A549 (cell line): ENCODE data around the gene ABHD12. TPM values are rescaled to one million over a fixed set of nuclear protein-coding genes. Genes with fewer than 3 reads are reported as not detected.

Source experiments
- ATAC-seq, 2 experiments: fragments of 200-7000 bp in 1 of 2; fragments of >200 bp in 1 of 2; cut with Nextera tagmentation in 1 of 2; cut with Tn5 transposase in 1 of 2; 3 replicates each; pipeline versions ENCODE4 v1.8.0 to v1.9.1; 2018 to 2020; ENCODE audit warnings: mild to moderate bottlenecking in 1 of 2, moderate library complexity in 1 of 2
- CTCF ChIA-PET: fragments of 300-600 bp; sonication (Branson Sonifier 250); formaldehyde crosslinking; extraction: SDS; loops from one replicate; lab custom pipeline; 2021; ENCODE audit warnings: antibody characterized with exemption, inconsistent platforms; lab: Yijun Ruan, JAX
- POLR2A ChIA-PET: fragments of 350-600 bp; formaldehyde crosslinking; extraction: SDS; loops from one replicate; lab custom pipeline; 2021; ENCODE audit warnings: antibody characterized with exemption, inconsistent platforms; lab: Yijun Ruan, JAX
- DNase-seq, 2 experiments: peaks; one replicate each; pipeline versions ENCODE4 v3.0.0 to v3.0.0-alpha.2; 2011 to 2016; ENCODE audit warnings: low read depth in 1 of 2, low spot score in 1 of 2
- FAIRE-seq: peaks from 2 replicates; lab custom pipeline; 2011; peaks lifted over from hg19 to GRCh38; lab: Jason Lieb, UNC
- H3K27ac ChIP-seq, 2 experiments: fragments of >200 bp; sonication (Bioruptor Twin); formaldehyde crosslinking; 3 replicates each; pipeline ENCODE4 v1.5.1; 2016 to 2017
- H3K4me1 ChIP-seq: fragments of >200 bp; sonication (Bioruptor Twin); formaldehyde crosslinking; 3 replicates; pipeline ENCODE4 v1.6.1; 2016
- H3K4me2 ChIP-seq: fragments of >200 bp; sonication (Bioruptor Twin); formaldehyde crosslinking; 3 replicates; pipeline ENCODE4 v1.6.1; 2016
- H3K4me3 ChIP-seq: fragments of >200 bp; sonication (Bioruptor Twin); formaldehyde crosslinking; 3 replicates; pipeline ENCODE4 v1.5.1; 2016
- H3K9me3 ChIP-seq: fragments of >200 bp; sonication (Bioruptor Twin); formaldehyde crosslinking; 3 replicates; pipeline ENCODE4 v1.6.1; 2016
- BHLHE40 ChIP-seq: IDR thresholded peaks from 2 replicates; pipeline ENCODE4 v1.6.1; 2012; ENCODE audit warnings: low read depth, low read length, inconsistent platforms
- CEBPB ChIP-seq, 2 experiments: fragments of >200 bp in 1 of 2; sonication (Bioruptor Twin) in 1 of 2; formaldehyde crosslinking in 1 of 2; IDR thresholded peaks; 2 replicates each; pipeline ENCODE4 v1.6.1; 2012 to 2016
- CHD2 ChIP-seq: fragments of 150-350 bp; IDR thresholded peaks from 2 replicates; pipeline ENCODE4 v1.6.1; 2014; ENCODE audit warnings: low read length; ENCODE audit not compliant: partially characterized antibody
- EHF ChIP-seq: fragments of 250-450 bp; sonication (Bioruptor Pico); IDR thresholded peaks from 2 replicates; pipeline ENCODE4 v1.5.0; 2020; ENCODE audit warnings: mild to moderate bottlenecking
- EHMT2 ChIP-seq: fragments of 200-600 bp; sonication (generic); IDR thresholded peaks from 2 replicates; pipeline ENCODE4 v1.6.1; 2016; ENCODE audit warnings: antibody characterized with exemption, low read depth, mild to moderate bottlenecking, moderate library complexity
- ELK1 ChIP-seq: fragments of 150-350 bp; IDR thresholded peaks from 2 replicates; pipeline ENCODE4 v1.6.1; 2014; ENCODE audit warnings: low read depth, mild to moderate bottlenecking, low read length
- FOSL2 ChIP-seq, 2 experiments: fragments of 450-650 bp in 1 of 2; fragments of >200 bp in 1 of 2; sonication (Bioruptor Twin) in 1 of 2; formaldehyde crosslinking; IDR thresholded peaks; 2 replicates each; pipeline versions ENCODE4 v1.5.0 to v1.6.1; 2016 to 2020; ENCODE audit warnings: mild to moderate bottlenecking in 1 of 2, moderate library complexity in 1 of 2
- HMGXB4 ChIP-seq: fragments of 250-450 bp; sonication (Bioruptor Pico); IDR thresholded peaks from 2 replicates; pipeline ENCODE4 v1.5.0; 2021; ENCODE audit warnings: mild to moderate bottlenecking, moderate library complexity, borderline replicate concordance
- HOXB5 ChIP-seq: fragments of 250-450 bp; sonication (Bioruptor Pico); IDR thresholded peaks from 2 replicates; pipeline ENCODE4 v1.5.0; 2020; ENCODE audit warnings: mild to moderate bottlenecking, moderate library complexity
- KDM1A ChIP-seq: fragments of 200-600 bp; sonication (generic); IDR thresholded peaks from 2 replicates; pipeline ENCODE4 v1.6.1; 2016; ENCODE audit warnings: low read depth, mild to moderate bottlenecking
- MAZ ChIP-seq: fragments of 150-350 bp; IDR thresholded peaks from 2 replicates; pipeline ENCODE4 v1.6.1; 2014; ENCODE audit warnings: antibody characterized with exemption, low read depth, low read length, borderline replicate concordance
- NPAS2 ChIP-seq: fragments of 250-450 bp; sonication (Bioruptor Pico); IDR thresholded peaks from 2 replicates; pipeline ENCODE4 v1.8.0; 2022; ENCODE audit warnings: mild to moderate bottlenecking, moderate library complexity, borderline replicate concordance
- PHF8 ChIP-seq: fragments of 200-600 bp; sonication (generic); IDR thresholded peaks from 2 replicates; pipeline ENCODE4 v1.6.1; 2016; ENCODE audit warnings: low read depth, mild to moderate bottlenecking, antibody characterized with exemption, moderate library complexity, borderline replicate concordance
- POLR2A ChIP-seq: IDR thresholded peaks from 2 replicates; pipeline ENCODE4 v1.6.1; 2012; ENCODE audit warnings: mild to moderate bottlenecking, low read length
- RAD21 ChIP-seq, 2 experiments: fragments of >200 bp in 1 of 2; sonication (Bioruptor Twin) in 1 of 2; formaldehyde crosslinking in 1 of 2; IDR thresholded peaks in 1 of 2; conservative IDR thresholded peaks in 1 of 2; 2 replicates in 1 of 2; 3 replicates in 1 of 2; pipeline ENCODE4 v1.6.1; 2012 to 2018; ENCODE audit warnings: inconsistent platforms in 1 of 2
- RARB ChIP-seq: fragments of 250-450 bp; sonication (Bioruptor Pico); IDR thresholded peaks from 2 replicates; pipeline ENCODE4 v1.8.0; 2021; ENCODE audit warnings: mild to moderate bottlenecking, moderate library complexity
- RFX5 ChIP-seq: fragments of 450-650 bp; IDR thresholded peaks from 2 replicates; pipeline ENCODE4 v1.7.1; 2014; ENCODE audit warnings: antibody characterized with exemption, mild to moderate bottlenecking, moderate library complexity
- TP53 ChIP-seq: fragments of 250-450 bp; sonication (Bioruptor Pico); IDR thresholded peaks from 2 replicates; pipeline ENCODE4 v1.5.0; 2021; ENCODE audit warnings: mild to moderate bottlenecking, moderate library complexity
- ZFP36 ChIP-seq: fragments of 450-650 bp; IDR thresholded peaks from 2 replicates; pipeline ENCODE4 v1.6.1; 2014; ENCODE audit warnings: borderline replicate concordance; ENCODE audit not compliant: partially characterized antibody
- WGBS: methylation state at CpG from one replicate; pipeline ENCODE4 v1.1.6; 2017; ENCODE audit errors: missing lambda C conversion rate; 5-methylcytosine and 5-hydroxymethylcytosine counted together
- polyA plus RNA-seq, 4 experiments: library from polyadenylated mRNA; depleted of rRNA in 3 of 4; stranded (reverse); fragments of >200 nt; fragmentation: RNase III in 1 of 4; extraction: RNeasy Plus Mini Kit Qiagen cat#74134 plus additional on column Dnase treatment in 1 of 4; gene quantifications; 2 replicates in 3 of 4; 3 replicates in 1 of 4; pipeline ENCODE4 v1.2.3, GENCODE V29; 2011 to 2017
- TF ChIP-seq, protein P1 (sequence below): fragments of 250-450 bp; sonication (Bioruptor Pico); IDR thresholded peaks from 2 replicates; pipeline ENCODE4 v1.5.0; 2020; ENCODE audit warnings: low read depth, mild to moderate bottlenecking, moderate library complexity
- TF ChIP-seq, protein P2 (sequence below): IDR thresholded peaks from 2 replicates; pipeline ENCODE4 v1.6.1; 2012
- TF ChIP-seq, protein P3 (sequence below): fragments of 200-600 bp; sonication (generic); IDR thresholded peaks from 2 replicates; pipeline ENCODE4 v1.6.1; 2016; ENCODE audit warnings: antibody characterized with exemption, mild to moderate bottlenecking, moderate library complexity

The ABHD12 gene
- polyA plus RNA-seq, 2 of the 4 experiments (the other 2 are of a cell fraction) = 54.3 to 101 TPM

DNA sequence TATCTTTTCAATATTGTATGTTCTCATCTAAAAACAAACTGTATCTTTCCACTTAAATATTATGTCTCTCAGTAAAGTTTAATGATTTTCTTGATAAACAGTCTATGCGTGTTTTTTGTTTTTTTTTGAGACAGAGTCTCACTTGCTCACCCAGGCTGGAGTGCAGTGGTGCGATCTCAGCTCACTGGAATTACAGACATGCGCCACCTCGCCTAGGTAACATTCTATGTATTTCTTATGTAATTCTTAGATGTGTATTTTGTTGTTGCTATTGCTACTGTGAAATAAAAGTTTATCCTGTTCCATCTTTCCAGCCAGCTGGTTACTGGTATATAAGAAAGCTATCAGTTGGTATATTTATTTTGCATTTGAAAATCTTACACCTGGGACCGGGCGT, 29.4 kb downstream of the ABHD12 start:
- WGBS = 74% methylated on average over 6 of the region's 6 CpGs
- ChIA-PET POLR2A (interaction anchor here (0.6 kb wide), 1 partner anchor 39 kb away, joined by 3 read pairs; no protein-coding TSS in a partner anchor), CTCF (interaction anchor here (1.0 to 2.0 kb wide), 4 partner anchors 38 to 366 kb away, joined by 4 to 5 read pairs (median 4); no protein-coding TSS in a partner anchor)
- TF ChIP-seq FOSL2 (IDR thresholded peaks at IDR 0.05) (0 out of 2 replicates have a peak, but pooled peaks have one; percentile 8), FOSL2 (CRISPR knock-in tag; IDR thresholded peaks at IDR 0.05) (no peak), EHMT2 (no peak)
- peaks cover 15% of the 10 kb centered on the region for H3K4me1 ChIP-seq
- no peak for FAIRE-seq
- H3K9me3 ChIP-seq = 0 out of 3 replicates have a peak, but pooled peaks cover 3% of the 10 kb centered on the region
- peak overlapping the region; percentile 4; the same call in 1 of the 3 replicates for H3K4me2 ChIP-seq
- peak in 1 of 2 experiments; percentile 77; a peak in 3 of 6 replicates for ATAC-seq
- H3K27ac ChIP-seq = peak overlapping the region in 1 of 2 experiments; percentile 62; a peak in 2 of 6 replicates
- DNase-seq = peak in 1 of 2 experiments; percentile 57
- no peak overlapping the region for H3K4me3 ChIP-seq

GRCh38 chr20:25360631-25361286, 29.9 kb downstream of the ABHD12 start:
- peaks cover 15% of the 10 kb centered on the region for H3K4me1 ChIP-seq
- no peak for TF ChIP-seq HOXB5
- no peak for TF ChIP-seq CHD2
- TF ChIP-seq PHF8 = no peak
- no peak for TF ChIP-seq RFX5
- no peak for TF ChIP-seq RAD21 (conservative IDR thresholded peaks at IDR 0.05 in 1 of 2, IDR thresholded peaks at IDR 0.05 in 1 of 2)
- no peak for TF ChIP-seq TP53 (CRISPR knock-in tag)
- TF ChIP-seq KDM1A = no peak
- TF ChIP-seq ZFP36 = no peak
- no peak for TF ChIP-seq CEBPB (IDR thresholded peaks at IDR 0.05)
- no peak for TF ChIP-seq HMGXB4 (CRISPR knock-in tag)
- no peak for TF ChIP-seq MAZ
- TF ChIP-seq, protein P1, sequence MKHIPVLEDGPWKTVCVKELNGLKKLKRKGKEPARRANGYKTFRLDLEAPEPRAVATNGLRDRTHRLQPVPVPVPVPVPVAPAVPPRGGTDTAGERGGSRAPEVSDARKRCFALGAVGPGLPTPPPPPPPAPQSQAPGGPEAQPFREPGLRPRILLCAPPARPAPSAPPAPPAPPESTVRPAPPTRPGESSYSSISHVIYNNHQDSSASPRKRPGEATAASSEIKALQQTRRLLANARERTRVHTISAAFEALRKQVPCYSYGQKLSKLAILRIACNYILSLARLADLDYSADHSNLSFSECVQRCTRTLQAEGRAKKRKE (CRISPR knock-in tag) = no peak
- TF ChIP-seq POLR2A = no peak
- no peak for TF ChIP-seq EHF (CRISPR knock-in tag)

DNA sequence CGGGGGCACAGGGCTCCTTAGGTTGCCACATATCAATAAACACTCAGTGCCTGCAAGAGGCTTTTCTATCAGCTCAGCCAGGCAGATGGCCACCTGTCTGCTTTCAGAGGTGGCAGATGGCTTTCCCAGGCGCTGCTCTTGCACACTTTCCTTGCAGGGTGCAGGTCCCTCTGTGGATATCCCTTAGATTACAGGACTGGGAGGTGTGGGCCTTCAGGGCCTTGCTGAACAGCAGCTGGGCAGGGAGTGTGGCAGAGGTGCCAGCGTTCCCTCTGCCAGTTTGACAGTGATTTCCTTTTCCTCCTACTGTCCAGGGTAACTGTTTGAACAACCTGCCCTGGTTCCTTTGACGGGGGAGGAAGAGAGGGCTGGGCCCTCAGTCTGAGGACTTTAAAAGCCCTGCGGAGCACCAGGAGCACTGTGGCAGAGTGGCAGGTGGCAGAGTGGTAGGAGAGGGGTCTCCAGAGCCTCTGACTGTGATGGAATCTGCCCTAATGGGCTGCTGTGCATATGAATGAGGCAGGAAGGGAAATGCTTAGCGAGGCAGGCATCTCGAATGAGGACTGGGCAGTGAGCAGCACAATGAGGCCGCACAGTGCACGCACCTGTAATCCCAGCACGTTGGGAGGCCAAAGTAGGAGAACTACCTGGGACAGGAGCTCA, 34.2 kb downstream of the ABHD12 start:
- ChIA-PET CTCF (interaction anchor here (1.4 to 1.5 kb wide), 2 partner anchors 20 to 61 kb away, joined by 3 to 7 read pairs; no protein-coding TSS in a partner anchor), POLR2A (interaction anchor here (1.1 kb wide), 1 partner anchor 35 kb away, joined by 3 read pairs; no protein-coding TSS in a partner anchor)
- H3K27ac ChIP-seq = peak overlapping the region in 1 of 2 experiments; percentile 20; a peak in 1 of 6 replicates
- H3K9me3 ChIP-seq = no peaks in the 10 kb centered on the region
- ATAC-seq = peak; percentile 17 to 26; a peak in 3 of 6 replicates
- WGBS = 84% methylated on average over 10 of the region's 10 CpGs
- peaks cover 27% of the 10 kb centered on the region for H3K4me1 ChIP-seq
- no peak overlapping the region for H3K4me2 ChIP-seq
- no peak for FAIRE-seq
- H3K4me3 ChIP-seq = no peak overlapping the region
- DNase-seq = no peak
- TF ChIP-seq BHLHE40 (no peak), TP53 (CRISPR knock-in tag) (no peak), ELK1 (no peak), EHMT2 (no peak), NPAS2 (CRISPR knock-in tag) (no peak), RARB (CRISPR knock-in tag) (no peak)
- TF ChIP-seq, protein P2, sequence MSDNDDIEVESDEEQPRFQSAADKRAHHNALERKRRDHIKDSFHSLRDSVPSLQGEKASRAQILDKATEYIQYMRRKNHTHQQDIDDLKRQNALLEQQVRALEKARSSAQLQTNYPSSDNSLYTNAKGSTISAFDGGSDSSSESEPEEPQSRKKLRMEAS = no peak
- TF ChIP-seq, protein P3, sequence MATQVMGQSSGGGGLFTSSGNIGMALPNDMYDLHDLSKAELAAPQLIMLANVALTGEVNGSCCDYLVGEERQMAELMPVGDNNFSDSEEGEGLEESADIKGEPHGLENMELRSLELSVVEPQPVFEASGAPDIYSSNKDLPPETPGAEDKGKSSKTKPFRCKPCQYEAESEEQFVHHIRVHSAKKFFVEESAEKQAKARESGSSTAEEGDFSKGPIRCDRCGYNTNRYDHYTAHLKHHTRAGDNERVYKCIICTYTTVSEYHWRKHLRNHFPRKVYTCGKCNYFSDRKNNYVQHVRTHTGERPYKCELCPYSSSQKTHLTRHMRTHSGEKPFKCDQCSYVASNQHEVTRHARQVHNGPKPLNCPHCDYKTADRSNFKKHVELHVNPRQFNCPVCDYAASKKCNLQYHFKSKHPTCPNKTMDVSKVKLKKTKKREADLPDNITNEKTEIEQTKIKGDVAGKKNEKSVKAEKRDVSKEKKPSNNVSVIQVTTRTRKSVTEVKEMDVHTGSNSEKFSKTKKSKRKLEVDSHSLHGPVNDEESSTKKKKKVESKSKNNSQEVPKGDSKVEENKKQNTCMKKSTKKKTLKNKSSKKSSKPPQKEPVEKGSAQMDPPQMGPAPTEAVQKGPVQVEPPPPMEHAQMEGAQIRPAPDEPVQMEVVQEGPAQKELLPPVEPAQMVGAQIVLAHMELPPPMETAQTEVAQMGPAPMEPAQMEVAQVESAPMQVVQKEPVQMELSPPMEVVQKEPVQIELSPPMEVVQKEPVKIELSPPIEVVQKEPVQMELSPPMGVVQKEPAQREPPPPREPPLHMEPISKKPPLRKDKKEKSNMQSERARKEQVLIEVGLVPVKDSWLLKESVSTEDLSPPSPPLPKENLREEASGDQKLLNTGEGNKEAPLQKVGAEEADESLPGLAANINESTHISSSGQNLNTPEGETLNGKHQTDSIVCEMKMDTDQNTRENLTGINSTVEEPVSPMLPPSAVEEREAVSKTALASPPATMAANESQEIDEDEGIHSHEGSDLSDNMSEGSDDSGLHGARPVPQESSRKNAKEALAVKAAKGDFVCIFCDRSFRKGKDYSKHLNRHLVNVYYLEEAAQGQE = no peak

More at GRCh38 chr20:25360631-25361286, 29.9 kb downstream of the ABHD12 start:
- WGBS = 87% methylated on average over 10 of the region's 10 CpGs
- DNase-seq = peak in 1 of 2 experiments; percentile 19
- ChIA-PET CTCF (interaction anchor here (1.0 to 2.0 kb wide), 4 partner anchors 38 to 365 kb away, joined by 4 to 5 read pairs (median 4); no protein-coding TSS in a partner anchor), POLR2A (interaction anchor here (0.6 kb wide), 1 partner anchor 39 kb away, joined by 3 read pairs; no protein-coding TSS in a partner anchor)
- H3K4me2 ChIP-seq = peak overlapping the region; percentile 4; the same call in 1 of the 3 replicates
- peak; percentile 51 to 81; a peak in 5 of 6 replicates for ATAC-seq
- peak overlapping the region in 1 of 2 experiments; percentile 62; a peak in 3 of 6 replicates for H3K27ac ChIP-seq
- no peak overlapping the region for H3K4me3 ChIP-seq
- no peak for FAIRE-seq
- 0 out of 3 replicates have a peak, but pooled peaks cover 3% of the 10 kb centered on the region for H3K9me3 ChIP-seq
